Measurements from ENCODE around the gene CERS3.

Gene CERS3

DNA sequence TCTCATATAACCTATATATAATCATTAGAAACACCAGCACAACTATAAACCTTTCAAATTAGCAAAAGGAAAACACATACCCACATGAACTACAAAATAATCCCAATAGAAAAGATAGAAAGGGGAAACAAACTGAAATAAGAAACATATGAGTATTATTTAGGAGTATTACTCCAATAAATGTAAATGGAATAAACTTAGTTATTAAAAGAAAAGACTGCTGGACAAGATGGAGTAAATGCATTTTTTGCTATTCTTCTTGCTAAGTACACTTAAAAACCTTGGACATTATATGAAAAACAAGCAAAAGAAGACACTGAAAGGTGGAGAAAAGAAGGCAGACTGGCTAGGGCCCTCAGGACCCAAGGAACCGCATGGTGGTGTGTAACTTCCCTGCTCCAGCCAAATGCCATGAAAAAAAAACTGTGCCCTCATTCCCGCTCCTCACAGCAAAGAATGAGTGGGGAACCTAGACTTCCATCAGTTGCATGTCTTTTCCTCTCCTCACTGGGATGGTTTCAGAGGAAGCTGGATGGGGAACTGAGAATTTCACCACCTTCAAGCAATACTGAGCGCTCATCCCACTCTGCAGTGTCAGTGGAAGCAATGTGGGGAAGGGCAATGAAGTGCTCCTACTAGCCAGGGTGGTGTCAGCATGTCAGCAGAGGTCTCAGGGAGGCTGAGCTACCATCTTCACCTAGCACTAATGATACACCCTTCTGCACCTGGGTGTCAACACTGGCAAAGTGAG is 143.3 kb downstream of the CERS3 start:
- no peak for ATAC-seq
- no peak for TF ChIP-seq ARNTL (CRISPR knock-in tag; IDR thresholded peaks at IDR 0.05; ENCODE audit: borderline replicate concordance, low read depth)
- TF ChIP-seq OSR1 (CRISPR knock-in tag; IDR thresholded peaks at IDR 0.05) = no peak
- no peak for TF ChIP-seq ZFP3 (CRISPR knock-in tag; IDR thresholded peaks at IDR 0.05)
- no peak for TF ChIP-seq ZC3H10 (CRISPR knock-in tag; IDR thresholded peaks at IDR 0.05)
- TF ChIP-seq ZFP30 (CRISPR knock-in tag; IDR thresholded peaks at IDR 0.05) = no peak
- no peak for TF ChIP-seq GLIS3 (CRISPR knock-in tag; IDR thresholded peaks at IDR 0.05)
- TF ChIP-seq TCF4 (CRISPR knock-in tag; IDR thresholded peaks at IDR 0.05; ENCODE audit: borderline replicate concordance) = no peak
- TF ChIP-seq ZNF70 (CRISPR knock-in tag; IDR thresholded peaks at IDR 0.05) = no peak
- no peak for TF ChIP-seq ISL1 (CRISPR knock-in tag; IDR thresholded peaks at IDR 0.05)
- no peak for TF ChIP-seq PPARA (CRISPR knock-in tag; IDR thresholded peaks at IDR 0.05; ENCODE audit: borderline replicate concordance)
- TF ChIP-seq BACH2 (CRISPR knock-in tag; IDR thresholded peaks at IDR 0.05; ENCODE audit: borderline replicate concordance) = no peak
- no peak for TF ChIP-seq TOX (CRISPR knock-in tag; IDR thresholded peaks at IDR 0.05; ENCODE audit: borderline replicate concordance)
- no peak for TF ChIP-seq ESRRG (CRISPR knock-in tag; IDR thresholded peaks at IDR 0.05)
- no peak for TF ChIP-seq ZNF565 (CRISPR knock-in tag; conservative IDR thresholded peaks at IDR 0.05; ENCODE audit: low read depth)
- TF ChIP-seq, protein P1, sequence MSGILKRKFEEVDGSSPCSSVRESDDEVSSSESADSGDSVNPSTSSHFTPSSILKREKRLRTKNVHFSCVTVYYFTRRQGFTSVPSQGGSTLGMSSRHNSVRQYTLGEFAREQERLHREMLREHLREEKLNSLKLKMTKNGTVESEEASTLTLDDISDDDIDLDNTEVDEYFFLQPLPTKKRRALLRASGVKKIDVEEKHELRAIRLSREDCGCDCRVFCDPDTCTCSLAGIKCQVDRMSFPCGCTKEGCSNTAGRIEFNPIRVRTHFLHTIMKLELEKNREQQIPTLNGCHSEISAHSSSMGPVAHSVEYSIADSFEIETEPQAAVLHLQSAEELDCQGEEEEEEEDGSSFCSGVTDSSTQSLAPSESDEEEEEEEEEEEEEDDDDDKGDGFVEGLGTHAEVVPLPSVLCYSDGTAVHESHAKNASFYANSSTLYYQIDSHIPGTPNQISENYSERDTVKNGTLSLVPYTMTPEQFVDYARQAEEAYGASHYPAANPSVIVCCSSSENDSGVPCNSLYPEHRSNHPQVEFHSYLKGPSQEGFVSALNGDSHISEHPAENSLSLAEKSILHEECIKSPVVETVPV (CRISPR knock-in tag; IDR thresholded peaks at IDR 0.05) = no peak
- TF ChIP-seq, protein P2, sequence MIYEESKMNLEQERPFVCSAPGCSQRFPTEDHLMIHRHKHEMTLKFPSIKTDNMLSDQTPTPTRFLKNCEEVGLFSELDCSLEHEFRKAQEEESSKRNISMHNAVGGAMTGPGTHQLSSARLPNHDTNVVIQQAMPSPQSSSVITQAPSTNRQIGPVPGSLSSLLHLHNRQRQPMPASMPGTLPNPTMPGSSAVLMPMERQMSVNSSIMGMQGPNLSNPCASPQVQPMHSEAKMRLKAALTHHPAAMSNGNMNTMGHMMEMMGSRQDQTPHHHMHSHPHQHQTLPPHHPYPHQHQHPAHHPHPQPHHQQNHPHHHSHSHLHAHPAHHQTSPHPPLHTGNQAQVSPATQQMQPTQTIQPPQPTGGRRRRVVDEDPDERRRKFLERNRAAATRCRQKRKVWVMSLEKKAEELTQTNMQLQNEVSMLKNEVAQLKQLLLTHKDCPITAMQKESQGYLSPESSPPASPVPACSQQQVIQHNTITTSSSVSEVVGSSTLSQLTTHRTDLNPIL (CRISPR knock-in tag; IDR thresholded peaks at IDR 0.05; ENCODE audit: low read depth) = no peak
- TF ChIP-seq ZNF8 (CRISPR knock-in tag; IDR thresholded peaks at IDR 0.05) = no peak
- no peak for TF ChIP-seq CSDC2 (CRISPR knock-in tag; IDR thresholded peaks at IDR 0.05)

DNA sequence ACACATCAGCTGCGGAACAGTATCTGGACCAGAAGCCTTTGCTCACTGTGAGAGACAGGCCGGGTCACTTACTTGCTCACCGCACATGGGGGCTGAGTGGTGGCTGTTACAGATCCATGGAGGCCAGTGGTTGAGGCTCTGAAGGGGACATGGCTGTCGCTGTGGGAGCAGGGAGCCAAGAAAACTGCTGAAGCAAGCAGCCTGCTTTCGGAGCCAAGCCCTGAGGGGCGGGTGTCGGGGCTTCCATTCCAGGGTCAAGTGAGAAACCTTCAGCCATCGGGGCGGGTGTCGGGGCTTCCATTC is 144.7 kb downstream of the CERS3 start:
- no peak for ATAC-seq

DNA sequence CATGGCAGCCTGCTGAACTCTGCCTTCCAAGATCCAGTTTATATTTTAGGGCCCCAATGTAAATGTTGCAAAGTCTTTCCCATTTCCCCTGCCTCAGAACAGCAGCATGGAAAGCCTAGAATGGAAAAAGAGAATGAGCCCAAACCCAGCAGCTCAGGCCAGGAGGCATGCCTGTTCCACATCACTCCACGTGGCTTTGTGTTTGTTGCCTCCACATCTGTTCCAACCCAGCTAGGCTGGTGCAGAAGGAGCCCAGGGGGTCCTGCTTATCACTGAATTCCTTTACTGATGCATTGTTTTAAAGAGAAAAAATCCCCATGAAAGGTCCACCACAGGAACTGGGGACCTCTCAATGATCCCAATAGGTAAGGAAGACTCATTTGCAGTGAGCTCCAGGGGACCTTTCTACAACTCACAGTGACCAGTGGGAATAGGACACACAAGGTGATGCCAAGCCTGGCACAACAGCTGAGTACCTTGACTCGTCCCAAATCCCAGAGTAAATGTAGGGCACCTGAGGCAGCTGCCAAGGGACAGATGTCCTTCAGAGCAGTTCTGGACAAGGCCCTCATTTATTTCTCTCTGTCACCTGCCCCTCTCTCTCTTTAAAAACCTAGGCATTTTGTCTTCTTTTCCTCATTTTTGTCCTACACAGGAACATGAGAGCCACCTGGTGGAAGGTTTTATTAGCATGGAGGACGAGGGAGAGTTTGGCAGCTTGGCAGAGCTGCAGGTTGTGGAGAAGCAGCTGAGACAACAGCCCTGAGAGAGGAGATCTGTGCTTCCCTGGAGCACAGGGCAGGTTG is 145.2 kb downstream of the CERS3 start:
- no peak for ATAC-seq
- TF ChIP-seq ARNTL (CRISPR knock-in tag; IDR thresholded peaks at IDR 0.05; ENCODE audit: borderline replicate concordance, low read depth) = no peak
- TF ChIP-seq, protein P3, sequence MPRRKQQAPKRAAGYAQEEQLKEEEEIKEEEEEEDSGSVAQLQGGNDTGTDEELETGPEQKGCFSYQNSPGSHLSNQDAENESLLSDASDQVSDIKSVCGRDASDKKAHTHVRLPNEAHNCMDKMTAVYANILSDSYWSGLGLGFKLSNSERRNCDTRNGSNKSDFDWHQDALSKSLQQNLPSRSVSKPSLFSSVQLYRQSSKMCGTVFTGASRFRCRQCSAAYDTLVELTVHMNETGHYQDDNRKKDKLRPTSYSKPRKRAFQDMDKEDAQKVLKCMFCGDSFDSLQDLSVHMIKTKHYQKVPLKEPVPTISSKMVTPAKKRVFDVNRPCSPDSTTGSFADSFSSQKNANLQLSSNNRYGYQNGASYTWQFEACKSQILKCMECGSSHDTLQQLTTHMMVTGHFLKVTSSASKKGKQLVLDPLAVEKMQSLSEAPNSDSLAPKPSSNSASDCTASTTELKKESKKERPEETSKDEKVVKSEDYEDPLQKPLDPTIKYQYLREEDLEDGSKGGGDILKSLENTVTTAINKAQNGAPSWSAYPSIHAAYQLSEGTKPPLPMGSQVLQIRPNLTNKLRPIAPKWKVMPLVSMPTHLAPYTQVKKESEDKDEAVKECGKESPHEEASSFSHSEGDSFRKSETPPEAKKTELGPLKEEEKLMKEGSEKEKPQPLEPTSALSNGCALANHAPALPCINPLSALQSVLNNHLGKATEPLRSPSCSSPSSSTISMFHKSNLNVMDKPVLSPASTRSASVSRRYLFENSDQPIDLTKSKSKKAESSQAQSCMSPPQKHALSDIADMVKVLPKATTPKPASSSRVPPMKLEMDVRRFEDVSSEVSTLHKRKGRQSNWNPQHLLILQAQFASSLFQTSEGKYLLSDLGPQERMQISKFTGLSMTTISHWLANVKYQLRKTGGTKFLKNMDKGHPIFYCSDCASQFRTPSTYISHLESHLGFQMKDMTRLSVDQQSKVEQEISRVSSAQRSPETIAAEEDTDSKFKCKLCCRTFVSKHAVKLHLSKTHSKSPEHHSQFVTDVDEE (CRISPR knock-in tag; IDR thresholded peaks at IDR 0.05) = no peak
- no peak for TF ChIP-seq BACH2 (CRISPR knock-in tag; IDR thresholded peaks at IDR 0.05; ENCODE audit: borderline replicate concordance)
- TF ChIP-seq ZFP30 (CRISPR knock-in tag; IDR thresholded peaks at IDR 0.05) = no peak
- TF ChIP-seq RARB (CRISPR knock-in tag; IDR thresholded peaks at IDR 0.05) = no peak

More for the DNA sequence above, 144.7 kb downstream of the CERS3 start:
- TF ChIP-seq ZNF70 (CRISPR knock-in tag; IDR thresholded peaks at IDR 0.05) = no peak
- TF ChIP-seq ESRRG (CRISPR knock-in tag; IDR thresholded peaks at IDR 0.05) = no peak
- no peak for TF ChIP-seq ZNF565 (CRISPR knock-in tag; conservative IDR thresholded peaks at IDR 0.05; ENCODE audit: low read depth)
- TF ChIP-seq ZFP3 (CRISPR knock-in tag; IDR thresholded peaks at IDR 0.05) = no peak
- TF ChIP-seq TCF4 (CRISPR knock-in tag; IDR thresholded peaks at IDR 0.05; ENCODE audit: borderline replicate concordance) = no peak
- TF ChIP-seq, protein P2 (CRISPR knock-in tag; IDR thresholded peaks at IDR 0.05; ENCODE audit: low read depth) = no peak
- TF ChIP-seq PPARA (CRISPR knock-in tag; IDR thresholded peaks at IDR 0.05; ENCODE audit: borderline replicate concordance) = no peak
- TF ChIP-seq, protein P1 (CRISPR knock-in tag; IDR thresholded peaks at IDR 0.05) = no peak
- TF ChIP-seq GLIS3 (CRISPR knock-in tag; IDR thresholded peaks at IDR 0.05) = no peak
- no peak for TF ChIP-seq ZNF8 (CRISPR knock-in tag; IDR thresholded peaks at IDR 0.05)
- TF ChIP-seq ZFP30 (CRISPR knock-in tag; IDR thresholded peaks at IDR 0.05) = no peak
- TF ChIP-seq CSDC2 (CRISPR knock-in tag; IDR thresholded peaks at IDR 0.05) = no peak
- no peak for TF ChIP-seq RARB (CRISPR knock-in tag; IDR thresholded peaks at IDR 0.05)
- no peak for TF ChIP-seq ARNTL (CRISPR knock-in tag; IDR thresholded peaks at IDR 0.05; ENCODE audit: borderline replicate concordance, low read depth)
